Endothelial cell (in vitro differentiated cells): ENCODE data around the gene WDCP. TPM values are rescaled to one million over a fixed set of nuclear protein-coding genes. Genes with fewer than 3 reads are reported as not detected.

ENCODE experiments used
- DNase-seq: peaks from one replicate; pipeline ENCODE4 v3.0.0; 2021; ENCODE audit warnings: low spot score
- H3K27ac Mint-ChIP-seq: one replicate; pipeline ENCODE4 v1.8.0; 2021; ENCODE audit warnings: mixed read lengths, inconsistent platforms; ENCODE audit not compliant: unreplicated experiment
- H3K27me3 Mint-ChIP-seq: one replicate; pipeline ENCODE4 v1.8.0; 2021; ENCODE audit warnings: mild to moderate bottlenecking, moderate library complexity, mixed read lengths, inconsistent platforms; ENCODE audit not compliant: unreplicated experiment
- H3K36me3 Mint-ChIP-seq: one replicate; pipeline ENCODE4 v1.8.0; 2021; ENCODE audit warnings: mild to moderate bottlenecking, low read depth, mixed read lengths, inconsistent platforms; ENCODE audit not compliant: unreplicated experiment
- H3K4me1 Mint-ChIP-seq: one replicate; pipeline ENCODE4 v1.8.0; 2021; ENCODE audit warnings: mild to moderate bottlenecking, mixed read lengths, inconsistent platforms; ENCODE audit not compliant: unreplicated experiment
- H3K4me3 Mint-ChIP-seq: one replicate; pipeline ENCODE4 v1.8.0; 2021; ENCODE audit warnings: mild to moderate bottlenecking, mixed read lengths, inconsistent platforms; ENCODE audit not compliant: unreplicated experiment
- H3K9me3 Mint-ChIP-seq: one replicate; pipeline ENCODE4 v1.8.0; 2021; ENCODE audit warnings: mixed read lengths, inconsistent platforms; ENCODE audit not compliant: unreplicated experiment
- CTCF ChIP-seq: fragments of 200-600 bp; sonication (generic); IDR thresholded peaks from one replicate; pipeline ENCODE4 v1.5.0; 2021; ENCODE audit warnings: antibody characterized with exemption; ENCODE audit not compliant: unreplicated experiment
- total RNA-seq: library from RNA; stranded (reverse); fragmentation: NEBNext Ultra II Directional; extraction: Animal tissue kit (Norgen Biotek cat#: 25700); gene quantifications from one replicate; pipeline ENCODE4 v1.2.1, GENCODE V29; 2021; ENCODE audit not compliant: unreplicated experiment

The WDCP gene
- total RNA-seq, 1 donor from 2014 or later = 13.4 TPM

DNA sequence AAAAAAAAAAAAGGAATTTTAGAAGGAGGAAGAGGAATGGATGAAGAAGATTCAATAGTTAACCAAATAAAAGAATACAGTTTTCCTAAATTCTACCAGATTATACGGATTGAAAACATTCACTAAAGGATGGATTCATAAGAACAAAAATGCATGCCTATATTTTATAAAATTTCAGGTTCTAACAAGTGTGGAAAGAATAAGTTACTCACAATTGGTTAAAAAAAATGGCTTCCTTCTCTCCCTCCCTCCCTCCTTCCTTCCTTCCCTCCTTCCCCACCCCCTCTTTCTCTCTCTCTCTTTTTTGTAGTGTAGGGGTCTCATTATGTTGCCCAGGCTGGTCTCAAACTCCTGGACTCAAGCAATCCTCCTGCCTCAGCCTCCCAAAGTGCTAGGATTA is 39.0 kb upstream of the WDCP start:
- TF ChIP-seq CTCF = no peak
- Mint-ChIP-seq H3K4me3 (no peak overlapping the region), H3K27ac (no peak overlapping the region), H3K4me1 (peaks cover 12% of the 10 kb centered on the region), H3K36me3 (peaks cover 9% of the 10 kb centered on the region), H3K27me3 (peaks cover 4% of the 10 kb centered on the region), H3K9me3 (no peaks in the 10 kb centered on the region)
- no peak for DNase-seq

DNA sequence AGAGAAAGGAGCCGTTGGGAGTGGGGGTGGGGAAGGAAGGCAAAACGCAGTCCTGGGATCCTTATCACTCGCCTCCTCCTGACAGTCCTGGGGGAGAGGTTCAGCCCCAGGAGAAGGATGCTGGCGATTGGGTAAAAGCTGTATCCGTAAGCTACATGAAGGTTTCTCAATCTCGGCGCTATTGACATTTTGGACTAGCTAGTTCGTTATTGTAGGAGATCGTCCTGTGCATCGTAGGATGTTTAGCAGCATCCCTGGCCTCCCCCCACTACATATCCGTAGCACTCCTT is 38.0 kb upstream of the WDCP start:
- Mint-ChIP-seq H3K27me3 (peaks cover 4% of the 10 kb centered on the region), H3K27ac (peak overlapping the region; percentile 90)

GRCh38 chr2:24084386-24085199 is 37.4 kb upstream of the WDCP start, which contains the start of gene TP53I3:
Gene TP53I3, minus strand, starts transcription at chr2:24084834. Its CDS starts 508 bp downstream, at chr2:24084326.
- Mint-ChIP-seq H3K27me3 (peaks cover 4% of the 10 kb centered on the region), H3K9me3 (no peaks in the 10 kb centered on the region), H3K4me1 (peaks cover 12% of the 10 kb centered on the region), H3K4me3 (peak within 1 kb of the TSS; percentile 95), H3K27ac (peak within 1 kb of the TSS; percentile 90), H3K36me3 (peaks cover 17% of the 10 kb centered on the region)
- DNase-seq = peak; percentile 99
- TF ChIP-seq CTCF = peak; percentile 97

More for the DNA sequence above, 38.0 kb upstream of the WDCP start:
- H3K9me3 Mint-ChIP-seq = no peaks in the 10 kb centered on the region
- H3K4me1 Mint-ChIP-seq = peaks cover 12% of the 10 kb centered on the region
- TF ChIP-seq CTCF = no peak
- H3K4me3 Mint-ChIP-seq = peak overlapping the region; percentile 86
- H3K36me3 Mint-ChIP-seq = peaks cover 15% of the 10 kb centered on the region
- DNase-seq = no peak

DNA sequence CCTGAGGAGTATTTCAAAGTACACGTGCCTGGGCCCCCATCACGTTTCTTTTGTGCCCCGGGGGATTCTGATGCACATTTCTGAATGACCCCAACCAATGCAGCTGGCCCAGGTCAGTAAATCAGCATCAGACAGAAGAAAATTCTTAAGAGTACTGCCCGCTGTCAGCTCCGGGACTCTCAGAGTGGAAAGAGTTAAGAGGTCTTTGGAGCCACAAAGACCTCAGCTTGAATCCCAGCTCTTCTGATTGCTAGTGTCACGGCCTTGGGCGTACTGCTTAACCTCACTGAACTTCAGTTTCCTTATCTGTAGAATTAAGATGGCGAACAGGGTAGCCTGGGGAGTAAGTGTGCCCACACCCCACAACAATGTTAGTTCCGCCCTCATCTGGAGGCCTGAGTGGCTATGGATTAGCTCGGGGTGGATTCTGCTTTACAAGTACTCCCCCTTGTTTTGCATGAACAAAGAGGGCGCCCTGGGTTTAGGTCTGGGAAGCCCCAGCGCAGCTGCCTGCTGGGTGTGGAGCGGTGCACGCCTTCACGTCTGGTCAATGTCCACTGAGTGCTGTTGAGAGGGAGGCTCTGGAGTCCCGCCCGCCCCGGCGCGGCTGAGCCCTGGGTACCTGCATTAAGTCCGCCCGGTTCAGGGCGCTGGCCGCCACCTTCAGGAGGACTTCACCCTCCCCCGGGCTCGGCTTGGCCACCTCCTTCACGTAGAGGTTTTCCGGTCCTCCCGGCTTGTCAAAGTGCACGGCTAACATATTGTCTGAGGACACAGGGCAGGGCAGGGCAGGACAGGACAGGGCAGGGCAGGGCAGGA is 36.6 kb upstream of the WDCP start:
- H3K4me1 Mint-ChIP-seq = peaks cover 12% of the 10 kb centered on the region

More for the DNA sequence above, 36.6 kb upstream of the WDCP start:
- peak overlapping the region; percentile 84 for H3K27ac Mint-ChIP-seq
- no peak for TF ChIP-seq CTCF
- no peak for DNase-seq
- peak overlapping the region; percentile 95 for H3K4me3 Mint-ChIP-seq
- no peaks in the 10 kb centered on the region for H3K9me3 Mint-ChIP-seq
- peaks cover 4% of the 10 kb centered on the region for H3K27me3 Mint-ChIP-seq
- H3K36me3 Mint-ChIP-seq = peaks cover 21% of the 10 kb centered on the region
